Measurements from ENCODE around the gene MTHFD2L. TPM values are rescaled to one million over a fixed set of nuclear protein-coding genes. Genes with fewer than 3 reads are reported as not detected.

MTHFD2L gene
- total RNA-seq, 2 donors from 2014 or later: 7.3 to 7.6 TPM

GRCh38 chr4:74255096-74255495, 97.2 kb downstream of the MTHFD2L start:
- no peak for ATAC-seq
- no peak overlapping the region for H3K27ac Mint-ChIP-seq

DNA sequence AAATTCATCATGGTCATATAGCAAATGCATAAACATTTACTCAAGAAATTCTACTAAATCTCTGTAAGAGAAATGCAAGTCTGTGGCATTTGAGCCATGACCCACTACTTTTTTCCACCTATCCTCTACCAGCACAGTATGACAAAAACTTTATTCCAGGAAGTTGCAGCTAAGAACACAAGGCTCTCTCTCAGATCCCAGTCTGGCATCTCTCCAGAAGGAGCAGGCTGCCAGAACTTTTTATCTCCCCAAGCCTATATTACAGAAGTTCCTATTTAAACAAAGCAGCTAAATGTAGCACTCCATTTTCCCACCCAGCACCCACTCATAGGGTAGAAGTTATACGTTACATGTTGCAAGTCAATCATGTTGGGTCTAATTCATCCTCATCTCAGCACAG, 101.0 kb downstream of the MTHFD2L start:
- H3K36me3 Mint-ChIP-seq: peaks cover 0 to under 1% of the 10 kb centered on the region in 2 donors
- H3K9me3 Mint-ChIP-seq: peaks cover 0 to 3% of the 10 kb centered on the region in 2 donors
- no peak for DNase-seq (ENCODE audit: low spot score in 2 of 2)
- ATAC-seq: no peak
- H3K27ac Mint-ChIP-seq: no peak overlapping the region

More at GRCh38 chr4:74255096-74255495, 97.2 kb downstream of the MTHFD2L start:
- DNase-seq (ENCODE audit: low spot score in 2 of 2): no peak
- Mint-ChIP-seq H3K9me3 (peaks cover 21 to 23% of the 10 kb centered on the region in 2 donors), H3K36me3 (peaks cover 33% of the 10 kb centered on the region in 2 donors)

GRCh38 chr4:74260036-74260435, 102.1 kb downstream of the MTHFD2L start:
- Mint-ChIP-seq H3K9me3 (peaks cover 0 to 3% of the 10 kb centered on the region in 2 donors), H3K36me3 (no peaks in the 10 kb centered on the region), H3K27ac (no peak overlapping the region)
- no peak for DNase-seq (ENCODE audit: low spot score in 2 of 2)
- ATAC-seq: no peak

GRCh38 chr4:74262522-74262921, 104.6 kb downstream of the MTHFD2L start:
- ATAC-seq (no peak), DNase-seq (ENCODE audit: low spot score in 2 of 2) (no peak)
- no peak overlapping the region for H3K27ac Mint-ChIP-seq
- peaks cover 0 to 3% of the 10 kb centered on the region in 2 donors for H3K9me3 Mint-ChIP-seq
- no peaks in the 10 kb centered on the region for H3K36me3 Mint-ChIP-seq

GRCh38 chr4:74263551-74263950, 105.6 kb downstream of the MTHFD2L start:
- Mint-ChIP-seq H3K27ac (no peak overlapping the region), H3K9me3 (peaks cover 0 to 3% of the 10 kb centered on the region in 2 donors), H3K36me3 (no peaks in the 10 kb centered on the region)
- DNase-seq (ENCODE audit: low spot score in 2 of 2) (no peak), ATAC-seq (no peak)

DNA sequence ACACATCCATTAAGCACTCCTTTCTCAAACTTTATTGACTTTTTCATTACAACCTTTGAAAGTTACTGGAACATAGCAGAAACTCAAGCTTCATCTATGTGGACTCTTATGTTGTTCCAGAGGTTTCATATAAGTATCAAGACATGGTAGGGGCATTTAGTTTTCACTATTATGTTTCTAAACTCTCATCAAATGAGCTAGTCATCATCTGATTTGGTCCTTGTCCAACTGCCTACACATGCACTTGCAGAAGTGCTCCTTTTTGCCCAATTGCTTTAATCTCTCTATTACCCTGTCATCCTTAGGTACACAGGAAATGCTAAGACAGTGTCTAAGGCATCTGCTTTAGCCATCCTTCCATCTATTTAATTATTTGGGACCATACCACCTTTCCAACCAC, 108.2 kb downstream of the MTHFD2L start:
- H3K36me3 Mint-ChIP-seq: no peaks in the 10 kb centered on the region
- no peak for DNase-seq (ENCODE audit: low spot score in 2 of 2)
- no peaks in the 10 kb centered on the region for H3K9me3 Mint-ChIP-seq

DNA sequence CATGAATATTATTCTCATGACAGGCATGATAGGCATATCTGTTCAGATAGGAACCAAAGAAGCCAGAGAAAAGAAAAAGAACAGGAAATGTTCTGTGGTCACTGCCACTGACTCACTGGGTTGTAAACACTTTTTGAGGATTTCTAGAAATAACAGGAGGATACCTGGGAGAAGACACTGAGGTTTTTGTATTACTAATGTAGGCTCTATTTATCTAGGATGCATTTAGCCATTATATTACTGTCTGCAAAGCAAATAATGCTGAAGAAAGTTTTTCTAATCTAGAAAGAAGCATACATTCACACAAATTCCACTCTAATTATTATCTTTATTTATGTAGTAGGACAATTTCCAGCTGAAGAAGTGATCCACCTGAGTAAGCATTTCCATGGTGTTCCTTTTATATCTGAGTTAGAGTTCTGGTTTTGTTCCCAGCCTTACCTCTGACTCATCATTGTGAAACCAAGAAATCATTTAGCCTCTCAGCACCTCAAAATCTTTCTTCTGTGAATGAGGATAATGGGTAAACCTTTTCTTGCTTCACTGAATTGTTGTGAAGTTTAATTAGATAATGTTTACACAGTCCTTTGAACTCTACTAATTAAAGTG, 110.2 kb downstream of the MTHFD2L start:
- DNase-seq (ENCODE audit: low spot score in 2 of 2): no peak
- Mint-ChIP-seq H3K27ac (no peak overlapping the region), H3K36me3 (no peaks in the 10 kb centered on the region), H3K9me3 (no peaks in the 10 kb centered on the region)
- peak in 1 of 2 donors; percentile 32 for ATAC-seq

More for the DNA sequence above, 108.2 kb downstream of the MTHFD2L start:
- no peak overlapping the region for H3K27ac Mint-ChIP-seq
- no peak for ATAC-seq

GRCh38 chr4:74268643-74269042, 110.7 kb downstream of the MTHFD2L start:
- ATAC-seq: no peak
- DNase-seq (ENCODE audit: low spot score in 2 of 2): no peak
- Mint-ChIP-seq H3K27ac (no peak overlapping the region), H3K36me3 (no peaks in the 10 kb centered on the region), H3K9me3 (no peaks in the 10 kb centered on the region)

DNA sequence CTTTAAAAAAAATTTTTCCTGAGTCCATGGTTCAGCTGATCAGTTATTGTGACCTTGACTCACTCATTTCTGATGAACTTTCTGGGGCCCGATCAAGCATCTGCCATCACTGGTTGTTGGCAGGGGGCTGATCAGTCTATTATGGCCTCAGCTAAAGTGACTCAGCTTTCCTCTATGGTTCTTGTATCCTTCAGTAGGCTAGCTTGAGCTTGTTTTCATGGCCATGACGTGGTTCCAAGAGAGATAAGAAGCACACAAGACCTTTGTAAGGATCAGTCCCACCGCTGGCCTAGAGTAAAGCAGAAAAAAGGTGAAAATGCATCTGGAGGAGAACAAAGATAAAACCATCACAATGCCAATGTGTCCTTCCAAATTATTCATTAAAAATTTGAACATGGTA, 120.6 kb downstream of the MTHFD2L start:
- Mint-ChIP-seq H3K9me3 (no peaks in the 10 kb centered on the region), H3K36me3 (peaks cover 0 to 10% of the 10 kb centered on the region in 2 donors), H3K27ac (no peak overlapping the region)
- no peak for ATAC-seq
- no peak for DNase-seq (ENCODE audit: low spot score in 2 of 2)

- DNase-seq (ENCODE audit: low spot score in 2 of 2): no peak
- no peak for ATAC-seq
- H3K27ac Mint-ChIP-seq: no peak overlapping the region
- H3K9me3 Mint-ChIP-seq: no peaks in the 10 kb centered on the region
- H3K36me3 Mint-ChIP-seq: peaks cover 0 to 10% of the 10 kb centered on the region in 2 donors
These were observed 121.8 kb downstream of the MTHFD2L start for GRCh38 chr4:74279716-74280115.

DNA sequence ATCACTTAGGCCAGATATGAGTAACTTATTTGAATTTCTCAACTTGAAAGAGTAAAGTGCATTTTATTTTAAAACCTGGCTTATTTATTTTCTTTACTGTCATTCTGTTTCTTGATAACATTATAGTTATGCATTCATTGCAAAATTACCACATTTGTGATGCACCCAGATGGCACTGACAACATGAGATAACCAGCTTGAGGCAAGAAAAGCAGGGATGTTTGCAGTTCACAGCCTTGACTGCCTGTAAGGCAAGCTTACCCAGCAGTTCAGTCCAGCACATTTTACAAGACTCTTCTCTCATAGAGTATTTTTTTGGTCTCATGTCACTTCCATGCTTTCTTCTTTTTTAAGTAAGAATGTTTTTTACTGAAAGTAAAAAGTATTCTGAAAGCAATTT, 125.0 kb downstream of the MTHFD2L start:
- peaks cover 0 to 10% of the 10 kb centered on the region in 2 donors for H3K36me3 Mint-ChIP-seq
- no peak overlapping the region for H3K27ac Mint-ChIP-seq
- no peak for ATAC-seq
- H3K9me3 Mint-ChIP-seq: no peaks in the 10 kb centered on the region
- DNase-seq (ENCODE audit: low spot score in 2 of 2): no peak

DNA sequence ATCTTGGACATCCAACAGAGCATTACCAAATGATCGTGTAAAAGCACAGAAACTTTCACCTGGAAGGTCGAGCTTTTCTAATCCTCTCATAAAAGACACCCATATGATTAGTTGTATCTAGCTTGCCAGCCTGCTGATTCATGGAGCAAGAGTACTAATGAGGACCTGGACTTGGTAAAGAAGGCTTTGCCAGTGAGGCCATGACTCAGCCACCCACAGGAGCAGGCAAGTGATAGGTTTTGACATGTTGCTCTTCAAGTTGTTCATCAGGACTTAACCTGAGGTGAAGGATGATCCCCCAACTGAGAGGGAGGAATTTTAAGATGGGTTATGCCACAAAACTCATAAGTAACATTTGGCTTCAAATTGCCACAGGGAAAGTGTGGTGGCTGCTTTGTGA, 125.7 kb downstream of the MTHFD2L start:
- no peaks in the 10 kb centered on the region for H3K9me3 Mint-ChIP-seq
- DNase-seq (ENCODE audit: low spot score in 2 of 2) (no peak), ATAC-seq (no peak)
- H3K27ac Mint-ChIP-seq: no peak overlapping the region
- peaks cover 0 to 10% of the 10 kb centered on the region in 2 donors for H3K36me3 Mint-ChIP-seq

DNA sequence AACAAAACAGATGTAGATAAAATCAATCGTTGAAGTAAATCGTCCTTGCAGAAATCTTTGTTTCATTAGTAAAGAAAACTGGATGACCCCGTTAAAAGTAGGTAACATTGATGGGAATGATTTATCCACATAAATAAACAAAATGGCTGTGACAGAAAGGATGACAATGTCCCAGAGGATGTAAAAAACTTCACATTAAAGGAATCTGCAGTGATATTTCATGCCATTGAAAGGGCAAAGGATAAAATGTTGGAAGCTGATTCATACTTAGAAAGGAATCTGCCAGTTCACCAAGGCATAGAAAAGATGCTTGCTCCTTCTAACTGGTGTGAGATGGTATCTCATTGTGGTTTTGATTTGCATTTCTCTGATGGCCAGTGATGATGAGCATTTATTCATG, 126.1 kb downstream of the MTHFD2L start:
- H3K27ac Mint-ChIP-seq: no peak overlapping the region
- no peak for ATAC-seq

DNA sequence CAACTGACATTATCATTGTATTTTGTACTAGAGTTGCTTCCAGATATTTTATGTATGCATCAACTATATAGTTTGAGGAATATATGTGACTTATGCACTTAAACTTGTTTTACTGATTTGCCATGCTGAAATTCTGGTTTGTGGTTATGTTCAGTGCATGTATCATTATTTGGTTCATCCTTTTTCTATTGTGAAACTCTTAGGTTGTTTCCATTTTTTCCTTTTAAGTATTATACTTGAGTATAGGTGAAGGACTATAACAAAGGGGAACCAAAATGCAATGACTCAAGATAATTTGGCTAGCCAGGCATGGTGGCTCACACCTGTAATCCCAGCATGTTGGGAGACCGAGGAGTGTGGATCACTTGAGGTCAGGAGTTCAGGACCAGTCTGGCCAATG, 129.2 kb downstream of the MTHFD2L start:
- ATAC-seq: no peak
- DNase-seq (ENCODE audit: low spot score in 2 of 2): no peak
- H3K9me3 Mint-ChIP-seq: no peaks in the 10 kb centered on the region
- no peaks in the 10 kb centered on the region for H3K36me3 Mint-ChIP-seq
- no peak overlapping the region for H3K27ac Mint-ChIP-seq

More for the DNA sequence above, 126.1 kb downstream of the MTHFD2L start:
- H3K36me3 Mint-ChIP-seq: peaks cover 0 to 10% of the 10 kb centered on the region in 2 donors
- no peaks in the 10 kb centered on the region for H3K9me3 Mint-ChIP-seq
- DNase-seq (ENCODE audit: low spot score in 2 of 2): no peak

- ATAC-seq: no peak
- Mint-ChIP-seq H3K36me3 (no peaks in the 10 kb centered on the region), H3K27ac (no peak overlapping the region), H3K9me3 (no peaks in the 10 kb centered on the region)
- no peak for DNase-seq (ENCODE audit: low spot score in 2 of 2)
These were observed 129.9 kb downstream of the MTHFD2L start for GRCh38 chr4:74287791-74288190.

- ATAC-seq (no peak), DNase-seq (ENCODE audit: low spot score in 2 of 2) (no peak)
- Mint-ChIP-seq H3K36me3 (no peaks in the 10 kb centered on the region), H3K27ac (no peak overlapping the region), H3K9me3 (no peaks in the 10 kb centered on the region)
These were observed 133.6 kb downstream of the MTHFD2L start for GRCh38 chr4:74291471-74291870.

- Mint-ChIP-seq H3K9me3 (no peaks in the 10 kb centered on the region), H3K27ac (no peak overlapping the region), H3K36me3 (no peaks in the 10 kb centered on the region)
- ATAC-seq (no peak), DNase-seq (ENCODE audit: low spot score in 2 of 2) (no peak)
These were observed 134.4 kb downstream of the MTHFD2L start for GRCh38 chr4:74292111-74292870.

DNA sequence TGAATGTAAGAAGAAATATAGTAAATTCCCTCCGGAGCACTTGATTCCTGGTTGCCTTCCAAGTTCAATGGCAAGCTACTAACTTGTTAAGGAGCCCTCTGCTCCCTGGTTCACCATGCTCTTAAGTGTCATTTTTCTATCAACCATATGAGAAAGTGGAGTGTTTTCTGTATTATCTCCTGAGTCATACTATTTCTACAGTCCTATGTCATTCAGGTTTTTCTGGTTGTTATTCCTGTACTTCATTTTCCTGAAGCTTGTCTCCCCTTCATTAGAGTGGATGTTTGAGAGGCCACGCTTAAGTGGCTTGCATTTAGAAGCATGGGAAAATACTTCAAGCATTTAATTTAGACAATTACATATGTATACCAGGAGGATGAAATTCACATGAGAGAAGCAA, 135.6 kb downstream of the MTHFD2L start:
- no peak for ATAC-seq
- no peak overlapping the region for H3K27ac Mint-ChIP-seq
- H3K9me3 Mint-ChIP-seq: no peaks in the 10 kb centered on the region
- no peak for DNase-seq (ENCODE audit: low spot score in 2 of 2)
- no peaks in the 10 kb centered on the region for H3K36me3 Mint-ChIP-seq
